Naive B cell (primary cell): ENCODE data around the gene SLC4A4. TPM values are rescaled to one million over a fixed set of nuclear protein-coding genes. Genes with fewer than 3 reads are reported as not detected.
A peak's percentile ranks its signal among the peaks of the same experiment; 100 is the strongest.

Source experiments
- ATAC-seq, 2 donors: fragments of 150-1000 bp; cut with Tn5 transposase; 2 replicates each; pipeline ENCODE4 v1.10.0; 2021; ENCODE audit warnings: low read depth in 2 of 2, mild to moderate bottlenecking in 2 of 2, moderate library complexity in 2 of 2
- DNase-seq: peaks from one replicate; pipeline ENCODE4 v3.0.0; 2022
- H3K27ac Mint-ChIP-seq, 6 donors: one replicate each; pipeline ENCODE4 v1.8.0; 2020 to 2022; ENCODE audit warnings: mild to moderate bottlenecking in 6 of 6, mixed read lengths in 6 of 6, moderate library complexity in 5 of 6, inconsistent platforms in 2 of 6
- H3K27me3 Mint-ChIP-seq, 3 donors: one replicate each; pipeline ENCODE4 v1.8.0; 2021 to 2022; ENCODE audit warnings: mixed read lengths in 3 of 3, mild to moderate bottlenecking in 1 of 3
- H3K36me3 Mint-ChIP-seq, 2 donors: one replicate each; pipeline ENCODE4 v1.8.0; 2020 to 2022; ENCODE audit warnings: mixed read lengths in 2 of 2, inconsistent platforms in 1 of 2, mild to moderate bottlenecking in 1 of 2
- H3K4me1 Mint-ChIP-seq, 3 donors: one replicate each; pipeline ENCODE4 v1.8.0; 2020 to 2022; ENCODE audit warnings: mixed read lengths in 3 of 3, inconsistent platforms in 1 of 3, mild to moderate bottlenecking in 1 of 3, moderate library complexity in 1 of 3
- H3K4me3 Mint-ChIP-seq, 8 donors: one replicate each; pipeline ENCODE4 v1.8.0; 2020 to 2022; ENCODE audit warnings: mild to moderate bottlenecking in 8 of 8, mixed read lengths in 8 of 8, moderate library complexity in 8 of 8, inconsistent platforms in 2 of 8
- H3K9me3 Mint-ChIP-seq, 7 donors: one replicate each; pipeline ENCODE4 v1.8.0; 2020 to 2022; ENCODE audit warnings: mixed read lengths in 7 of 7, mild to moderate bottlenecking in 5 of 7, inconsistent platforms in 2 of 7, moderate library complexity in 1 of 7
- polyA plus RNA-seq, 6 donors: library from polyadenylated mRNA; unstranded; fragments of 300-500 nt; fragmentation: Illumina TruSeq; gene quantifications; one replicate each; pipeline ENCODE4 v1.2.3, GENCODE V29; 2021; ENCODE audit warnings: low read depth in 6 of 6

The SLC4A4 gene
- polyA plus RNA-seq, 6 donors from 2014 or later, result not detected

- H3K4me3 Mint-ChIP-seq, result peak overlapping the region in 1 of 8 donors; percentile 62
- DNase-seq (no peak), ATAC-seq (no peak)
- H3K9me3 Mint-ChIP-seq, result no peaks in the 10 kb centered on the region
- H3K4me1 Mint-ChIP-seq, result no peaks in the 10 kb centered on the region
- no peaks in the 10 kb centered on the region for H3K27me3 Mint-ChIP-seq
- no peaks in the 10 kb centered on the region for H3K36me3 Mint-ChIP-seq
- no peak overlapping the region for H3K27ac Mint-ChIP-seq
Measured at GRCh38 chr4:71526637-71527406, 188.0 kb downstream of the SLC4A4 start.

- H3K9me3 Mint-ChIP-seq, result no peaks in the 10 kb centered on the region
- no peak for DNase-seq
- H3K36me3 Mint-ChIP-seq, result no peaks in the 10 kb centered on the region
- no peak for ATAC-seq
- H3K27me3 Mint-ChIP-seq, result no peaks in the 10 kb centered on the region
- no peak overlapping the region for H3K4me3 Mint-ChIP-seq
- peak overlapping the region in 1 of 6 donors; percentile 5 for H3K27ac Mint-ChIP-seq
- no peaks in the 10 kb centered on the region for H3K4me1 Mint-ChIP-seq
Measured at GRCh38 chr4:71532407-71532806, 193.6 kb downstream of the SLC4A4 start.

- Mint-ChIP-seq H3K9me3 (no peaks in the 10 kb centered on the region), H3K27me3 (no peaks in the 10 kb centered on the region), H3K4me1 (no peaks in the 10 kb centered on the region), H3K27ac (no peak overlapping the region), H3K36me3 (no peaks in the 10 kb centered on the region), H3K4me3 (no peak overlapping the region)
- DNase-seq, result no peak
- no peak for ATAC-seq
Measured at GRCh38 chr4:71533121-71533520, 194.3 kb downstream of the SLC4A4 start.

- H3K4me3 Mint-ChIP-seq, result no peak overlapping the region
- H3K27ac Mint-ChIP-seq, result no peak overlapping the region
- no peak for ATAC-seq
- peaks cover 14 to 18% (median 16%) of the 10 kb centered on the region in 3 donors for H3K4me1 Mint-ChIP-seq
- DNase-seq, result no peak
- H3K9me3 Mint-ChIP-seq, result no peaks in the 10 kb centered on the region
- no peaks in the 10 kb centered on the region for H3K36me3 Mint-ChIP-seq
- no peaks in the 10 kb centered on the region for H3K27me3 Mint-ChIP-seq
Measured at GRCh38 chr4:71537551-71538065, 198.8 kb downstream of the SLC4A4 start.

GRCh38 chr4:71538528-71538927, 199.7 kb downstream of the SLC4A4 start:
- Mint-ChIP-seq H3K27ac (no peak overlapping the region), H3K9me3 (no peaks in the 10 kb centered on the region), H3K36me3 (no peaks in the 10 kb centered on the region), H3K27me3 (no peaks in the 10 kb centered on the region), H3K4me1 (peaks cover 14 to 18% (median 16%) of the 10 kb centered on the region in 3 donors), H3K4me3 (no peak overlapping the region)
- ATAC-seq (no peak), DNase-seq (no peak)

- DNase-seq (no peak), ATAC-seq (no peak)
- Mint-ChIP-seq H3K4me3 (peak overlapping the region in 2 of 8 donors; percentile 1 to 16), H3K4me1 (peaks cover 14 to 18% (median 16%) of the 10 kb centered on the region in 3 donors), H3K27me3 (no peaks in the 10 kb centered on the region), H3K36me3 (no peaks in the 10 kb centered on the region), H3K27ac (peak overlapping the region in 2 of 6 donors; percentile 7 to 40), H3K9me3 (no peaks in the 10 kb centered on the region)
Measured at GRCh38 chr4:71540749-71541269, 202.0 kb downstream of the SLC4A4 start.

- no peaks in the 10 kb centered on the region for H3K36me3 Mint-ChIP-seq
- no peak for ATAC-seq
- peaks cover 14 to 18% (median 16%) of the 10 kb centered on the region in 3 donors for H3K4me1 Mint-ChIP-seq
Measured at GRCh38 chr4:71541541-71541940, 202.7 kb downstream of the SLC4A4 start.

GRCh38 chr4:71545168-71545567, 206.3 kb downstream of the SLC4A4 start:
- no peak for ATAC-seq
- Mint-ChIP-seq H3K4me3 (no peak overlapping the region), H3K27me3 (no peaks in the 10 kb centered on the region)

More at GRCh38 chr4:71541541-71541940, 202.7 kb downstream of the SLC4A4 start:
- DNase-seq, result no peak
- H3K27me3 Mint-ChIP-seq, result no peaks in the 10 kb centered on the region
- no peak overlapping the region for H3K27ac Mint-ChIP-seq
- no peak overlapping the region for H3K4me3 Mint-ChIP-seq
- H3K9me3 Mint-ChIP-seq, result no peaks in the 10 kb centered on the region

GRCh38 chr4:71549516-71550160, 210.8 kb downstream of the SLC4A4 start:
- Mint-ChIP-seq H3K4me1 (no peaks in the 10 kb centered on the region), H3K4me3 (no peak overlapping the region), H3K9me3 (no peaks in the 10 kb centered on the region), H3K36me3 (no peaks in the 10 kb centered on the region), H3K27ac (no peak overlapping the region), H3K27me3 (no peaks in the 10 kb centered on the region)
- ATAC-seq, result no peak
- no peak for DNase-seq

More at GRCh38 chr4:71545168-71545567, 206.3 kb downstream of the SLC4A4 start:
- H3K27ac Mint-ChIP-seq, result peak overlapping the region in 1 of 6 donors; percentile 2
- DNase-seq, result no peak
- H3K9me3 Mint-ChIP-seq, result no peaks in the 10 kb centered on the region
- peaks cover 12 to 15% (median 13%) of the 10 kb centered on the region in 3 donors for H3K4me1 Mint-ChIP-seq
- no peaks in the 10 kb centered on the region for H3K36me3 Mint-ChIP-seq

- no peak overlapping the region for H3K27ac Mint-ChIP-seq
- H3K4me3 Mint-ChIP-seq, result no peak overlapping the region
- H3K36me3 Mint-ChIP-seq, result no peaks in the 10 kb centered on the region
- ATAC-seq (no peak), DNase-seq (no peak)
- no peaks in the 10 kb centered on the region for H3K27me3 Mint-ChIP-seq
- H3K9me3 Mint-ChIP-seq, result no peaks in the 10 kb centered on the region
- H3K4me1 Mint-ChIP-seq, result no peaks in the 10 kb centered on the region
Measured at GRCh38 chr4:71550220-71551165, 211.7 kb downstream of the SLC4A4 start.

GRCh38 chr4:71553605-71554004, 214.8 kb downstream of the SLC4A4 start:
- H3K36me3 Mint-ChIP-seq, result no peaks in the 10 kb centered on the region
- ATAC-seq (no peak), DNase-seq (no peak)
- no peaks in the 10 kb centered on the region for H3K27me3 Mint-ChIP-seq
- H3K4me3 Mint-ChIP-seq, result no peak overlapping the region
- no peaks in the 10 kb centered on the region for H3K4me1 Mint-ChIP-seq
- H3K27ac Mint-ChIP-seq, result peak overlapping the region in 1 of 6 donors; percentile 14
- no peaks in the 10 kb centered on the region for H3K9me3 Mint-ChIP-seq

- H3K4me3 Mint-ChIP-seq, result no peak overlapping the region
- no peak for ATAC-seq
- no peaks in the 10 kb centered on the region for H3K27me3 Mint-ChIP-seq
- DNase-seq, result no peak
- no peaks in the 10 kb centered on the region for H3K36me3 Mint-ChIP-seq
- no peaks in the 10 kb centered on the region for H3K4me1 Mint-ChIP-seq
- H3K9me3 Mint-ChIP-seq, result no peaks in the 10 kb centered on the region
- H3K27ac Mint-ChIP-seq, result no peak overlapping the region
Measured at GRCh38 chr4:71554025-71554424, 215.2 kb downstream of the SLC4A4 start.

GRCh38 chr4:71558248-71558647, 219.4 kb downstream of the SLC4A4 start:
- DNase-seq (no peak), ATAC-seq (no peak)
- no peaks in the 10 kb centered on the region for H3K4me1 Mint-ChIP-seq
- peak overlapping the region in 1 of 6 donors; percentile 27 for H3K27ac Mint-ChIP-seq
- no peaks in the 10 kb centered on the region for H3K27me3 Mint-ChIP-seq
- H3K4me3 Mint-ChIP-seq, result no peak overlapping the region
- H3K36me3 Mint-ChIP-seq, result no peaks in the 10 kb centered on the region
- H3K9me3 Mint-ChIP-seq, result no peaks in the 10 kb centered on the region
